Hepatocyte (in vitro differentiated cells): ENCODE data around the gene DNAH11. TPM values are rescaled to one million over a fixed set of nuclear protein-coding genes. Genes with fewer than 3 reads are reported as not detected.

ENCODE experiments used
- DNase-seq: peaks from one replicate; pipeline ENCODE4 v3.0.0-alpha.2; 2016; ENCODE audit warnings: low spot score
- H2AFZ ChIP-seq: fragments of 200-600 bp; sonication (generic); 2 replicates; pipeline ENCODE4 v1.6.0; 2016; ENCODE audit warnings: antibody characterized with exemption, mild to moderate bottlenecking
- H3K27ac ChIP-seq: fragments of 200-600 bp; sonication (generic); 2 replicates; pipeline ENCODE4 v1.5.1; 2016; ENCODE audit warnings: mild to moderate bottlenecking
- H3K27me3 ChIP-seq: fragments of 200-600 bp; sonication (generic); 2 replicates; pipeline ENCODE4 v1.6.1; 2016
- H3K36me3 ChIP-seq: fragments of 200-600 bp; sonication (generic); replicated peaks from 2 replicates; pipeline ENCODE4 v1.5.1; 2016; ENCODE audit warnings: low read depth; ENCODE audit not compliant: insufficient read depth
- H3K4me1 ChIP-seq: fragments of 200-600 bp; sonication (generic); 2 replicates; pipeline ENCODE4 v1.5.1; 2016; ENCODE audit warnings: mild to moderate bottlenecking, moderate library complexity; ENCODE audit not compliant: insufficient read depth
- H3K4me2 ChIP-seq: fragments of 200-600 bp; sonication (generic); 2 replicates; pipeline ENCODE4 v1.6.0; 2016
- H3K4me3 ChIP-seq: fragments of 200-600 bp; sonication (generic); 2 replicates; pipeline ENCODE4 v1.5.1; 2016; ENCODE audit warnings: mild to moderate bottlenecking
- H3K79me2 ChIP-seq: fragments of 200-600 bp; sonication (generic); 2 replicates; pipeline ENCODE4 v1.6.0; 2017; ENCODE audit warnings: mild to moderate bottlenecking
- H3K9me2 ChIP-seq: fragments of 200-600 bp; sonication (generic); replicated peaks from 2 replicates; pipeline ENCODE4 v1.6.0; 2017; ENCODE audit warnings: mild to moderate bottlenecking; ENCODE audit not compliant: insufficient read depth
- H3K9me3 ChIP-seq: fragments of 200-600 bp; sonication (generic); 2 replicates; pipeline ENCODE4 v1.5.1; 2016; ENCODE audit warnings: low read depth, mild to moderate bottlenecking
- H4K20me1 ChIP-seq: fragments of 200-600 bp; sonication (generic); 2 replicates; pipeline ENCODE4 v1.6.0; 2016; ENCODE audit warnings: mild to moderate bottlenecking; ENCODE audit not compliant: insufficient read depth, poor library complexity, severe bottlenecking
- EZH2 ChIP-seq: fragments of 200-600 bp; sonication (generic); IDR thresholded peaks from 2 replicates; pipeline ENCODE4 v1.6.1; 2016; ENCODE audit warnings: antibody characterized with exemption, mild to moderate bottlenecking, borderline replicate concordance
- EZH2phosphoT487 ChIP-seq: fragments of 200-600 bp; sonication (generic); IDR thresholded peaks from one replicate; pipeline ENCODE4 v1.6.1; 2018; ENCODE audit warnings: antibody characterized with exemption, mild to moderate bottlenecking, low read depth, moderate library complexity; ENCODE audit not compliant: unreplicated experiment, severe bottlenecking
- WGBS: methylation state at CpG from one replicate; pipeline ENCODE4 v1.1.6; 2016; ENCODE audit warnings: low lambda C conversion rate; ENCODE audit errors: missing lambda C conversion rate; 5-methylcytosine and 5-hydroxymethylcytosine counted together
- polyA plus RNA-seq: library from polyadenylated mRNA; unstranded; fragments of >200 nt; fragmentation: Nextera tagmentation; extraction: Ambion mirVana; gene quantifications from 2 replicates; pipeline ENCODE4 v1.2.1, GENCODE V29; 2016
- total RNA-seq: library from RNA; depleted of rRNA; stranded (reverse); fragments of >200 nt; gene quantifications from 2 replicates; pipeline ENCODE4 v1.2.3, GENCODE V29; 2014
- TF ChIP-seq, protein P1 (sequence below): fragments of 200-600 bp; sonication (generic); IDR thresholded peaks from 2 replicates; pipeline ENCODE4 v1.5.1; 2016; ENCODE audit warnings: antibody characterized with exemption, mild to moderate bottlenecking; ENCODE audit not compliant: poor library complexity

The DNAH11 gene
- total and polyA plus RNA-seq, 2 experiments from 2014 or later = 0.43 to 1.3 TPM

DNA sequence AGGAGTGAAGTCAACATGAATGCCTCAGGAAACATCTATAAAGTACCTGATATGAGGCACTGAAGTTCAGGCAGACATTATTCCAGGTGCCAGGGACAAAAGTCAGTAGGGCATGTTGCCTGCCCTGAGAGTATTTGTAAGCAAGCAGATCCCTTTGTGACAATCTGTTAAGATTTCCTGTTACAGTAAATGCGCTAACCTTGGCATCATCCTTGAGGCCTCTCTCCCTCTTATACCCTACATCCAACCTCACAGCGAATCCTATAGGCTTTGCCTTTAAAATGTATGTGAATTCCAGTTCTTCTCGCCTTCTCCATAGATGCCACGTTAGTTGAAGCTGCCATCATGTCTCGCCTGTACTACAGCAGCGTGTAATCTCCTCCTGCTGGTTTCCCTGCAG lies 165.3 kb downstream of the DNAH11 start:
- no peak for DNase-seq
- Histone ChIP-seq H3K36me3 (no peaks in the 10 kb centered on the region), H3K9me3 (no peaks in the 10 kb centered on the region), H3K79me2 (no peaks in the 10 kb centered on the region), H3K4me1 (no peaks in the 10 kb centered on the region), H3K27me3 (no peaks in the 10 kb centered on the region), H4K20me1 (no peaks in the 10 kb centered on the region), H3K4me2 (no peak overlapping the region), H2AFZ (no peak overlapping the region), H3K27ac (no peak overlapping the region), H3K9me2 (no peaks in the 10 kb centered on the region), H3K4me3 (no peak overlapping the region)
- WGBS = 94% methylated on average over 6 of the region's 6 CpGs
- TF ChIP-seq EZH2phosphoT487 (no peak), EZH2 (no peak)
- TF ChIP-seq, protein P1, sequence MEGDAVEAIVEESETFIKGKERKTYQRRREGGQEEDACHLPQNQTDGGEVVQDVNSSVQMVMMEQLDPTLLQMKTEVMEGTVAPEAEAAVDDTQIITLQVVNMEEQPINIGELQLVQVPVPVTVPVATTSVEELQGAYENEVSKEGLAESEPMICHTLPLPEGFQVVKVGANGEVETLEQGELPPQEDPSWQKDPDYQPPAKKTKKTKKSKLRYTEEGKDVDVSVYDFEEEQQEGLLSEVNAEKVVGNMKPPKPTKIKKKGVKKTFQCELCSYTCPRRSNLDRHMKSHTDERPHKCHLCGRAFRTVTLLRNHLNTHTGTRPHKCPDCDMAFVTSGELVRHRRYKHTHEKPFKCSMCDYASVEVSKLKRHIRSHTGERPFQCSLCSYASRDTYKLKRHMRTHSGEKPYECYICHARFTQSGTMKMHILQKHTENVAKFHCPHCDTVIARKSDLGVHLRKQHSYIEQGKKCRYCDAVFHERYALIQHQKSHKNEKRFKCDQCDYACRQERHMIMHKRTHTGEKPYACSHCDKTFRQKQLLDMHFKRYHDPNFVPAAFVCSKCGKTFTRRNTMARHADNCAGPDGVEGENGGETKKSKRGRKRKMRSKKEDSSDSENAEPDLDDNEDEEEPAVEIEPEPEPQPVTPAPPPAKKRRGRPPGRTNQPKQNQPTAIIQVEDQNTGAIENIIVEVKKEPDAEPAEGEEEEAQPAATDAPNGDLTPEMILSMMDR = no peak

DNA sequence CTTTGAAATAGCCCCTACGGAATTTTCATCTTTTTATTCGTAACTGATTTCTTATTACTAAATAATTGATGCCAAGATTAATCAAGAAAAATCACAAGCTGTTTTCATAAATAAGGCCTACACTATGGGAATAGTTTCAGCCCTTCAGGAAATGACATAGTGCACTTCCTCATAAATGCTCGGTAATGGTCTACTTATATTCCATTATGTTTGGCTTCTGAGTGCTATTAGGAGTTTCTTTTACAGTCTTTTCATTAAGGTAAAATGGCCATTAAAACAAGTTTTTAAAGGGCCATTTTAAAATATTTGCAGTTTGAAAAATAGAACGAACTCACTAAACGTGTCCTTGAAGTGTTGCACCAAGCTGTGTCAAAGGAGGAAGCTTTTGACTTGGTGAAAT lies 174.5 kb downstream of the DNAH11 start:
- Histone ChIP-seq H3K27ac (no peak overlapping the region), H3K36me3 (no peaks in the 10 kb centered on the region), H3K4me3 (no peak overlapping the region), H3K4me1 (no peaks in the 10 kb centered on the region), H3K4me2 (no peak overlapping the region), H3K9me2 (no peaks in the 10 kb centered on the region), H3K79me2 (no peaks in the 10 kb centered on the region), H4K20me1 (no peaks in the 10 kb centered on the region), H3K27me3 (no peaks in the 10 kb centered on the region), H2AFZ (no peak overlapping the region), H3K9me3 (no peaks in the 10 kb centered on the region)
- WGBS = 86% methylated on average over 5 of the region's 5 CpGs
- TF ChIP-seq, protein P1 = no peak
- TF ChIP-seq EZH2 (no peak), EZH2phosphoT487 (no peak)
- no peak for DNase-seq

DNA sequence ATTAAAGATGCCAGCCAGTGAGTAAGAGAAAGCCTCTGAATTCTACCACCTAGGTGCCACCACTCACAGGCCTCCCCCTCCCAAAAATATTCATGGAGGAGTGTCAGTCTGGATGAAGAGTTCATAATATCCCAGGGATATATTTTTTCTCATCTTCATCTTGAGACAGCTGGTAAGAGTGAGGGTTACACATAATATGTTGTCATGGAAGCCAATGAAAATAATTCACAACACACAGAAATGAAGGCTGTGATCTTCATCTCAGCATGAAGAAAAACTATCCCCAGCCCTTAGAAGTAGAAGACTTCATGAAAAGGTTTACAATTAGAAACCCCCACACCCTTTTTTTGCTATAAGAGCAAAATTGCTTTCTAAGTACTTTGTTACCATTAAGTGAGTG lies 175.6 kb downstream of the DNAH11 start:
- Histone ChIP-seq H3K36me3 (no peaks in the 10 kb centered on the region), H3K9me3 (no peaks in the 10 kb centered on the region), H3K4me3 (no peak overlapping the region), H2AFZ (no peak overlapping the region), H3K27ac (no peak overlapping the region), H3K79me2 (no peaks in the 10 kb centered on the region), H4K20me1 (no peaks in the 10 kb centered on the region), H3K4me2 (no peak overlapping the region), H3K9me2 (no peaks in the 10 kb centered on the region), H3K4me1 (no peaks in the 10 kb centered on the region), H3K27me3 (no peaks in the 10 kb centered on the region)
- DNase-seq = no peak
- TF ChIP-seq, protein P1 = no peak
- TF ChIP-seq EZH2phosphoT487 = no peak
- TF ChIP-seq EZH2 = no peak

DNA sequence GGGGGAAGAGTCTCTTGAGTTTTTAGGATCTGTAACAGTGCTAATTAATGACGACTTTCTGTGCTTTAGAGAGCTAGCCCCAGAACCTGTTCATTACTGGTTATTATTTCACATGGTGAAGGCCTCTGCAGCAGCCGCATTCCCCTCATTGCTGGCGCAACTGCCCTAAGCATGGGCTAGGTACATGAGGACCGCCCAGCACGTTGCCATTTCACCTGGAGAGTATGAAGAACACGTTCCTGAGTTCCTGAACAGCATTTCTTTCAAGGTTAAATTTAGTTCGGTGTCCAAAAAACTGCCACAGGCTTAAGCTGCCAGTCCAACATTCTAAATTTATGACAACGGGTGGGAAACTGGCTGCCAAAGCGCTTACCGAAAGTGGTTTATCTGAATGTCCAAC lies 177.0 kb downstream of the DNAH11 start:
- Histone ChIP-seq H2AFZ (no peak overlapping the region), H3K9me2 (no peaks in the 10 kb centered on the region), H3K36me3 (no peaks in the 10 kb centered on the region), H3K27ac (no peak overlapping the region), H3K27me3 (no peaks in the 10 kb centered on the region), H4K20me1 (no peaks in the 10 kb centered on the region), H3K4me2 (no peak overlapping the region), H3K4me3 (no peak overlapping the region), H3K9me3 (no peaks in the 10 kb centered on the region), H3K4me1 (no peaks in the 10 kb centered on the region), H3K79me2 (no peaks in the 10 kb centered on the region)
- no peak for DNase-seq
- TF ChIP-seq EZH2phosphoT487 (no peak), EZH2 (no peak)
- TF ChIP-seq, protein P1 = no peak
- 92% methylated on average over 10 of the region's 10 CpGs for WGBS
